ENCODE measurements around the gene UBA1.

UBA1 gene

GRCh38 chrX:47215291-47215900 lies 21.8 kb downstream of the UBA1 start:
- DNase-seq (ENCODE audit: extremely low spot score): no peak
- POLR2A ChIA-PET: no interaction called here
- CTCF ChIA-PET: no interaction called here
- TF ChIP-seq, protein P1, sequence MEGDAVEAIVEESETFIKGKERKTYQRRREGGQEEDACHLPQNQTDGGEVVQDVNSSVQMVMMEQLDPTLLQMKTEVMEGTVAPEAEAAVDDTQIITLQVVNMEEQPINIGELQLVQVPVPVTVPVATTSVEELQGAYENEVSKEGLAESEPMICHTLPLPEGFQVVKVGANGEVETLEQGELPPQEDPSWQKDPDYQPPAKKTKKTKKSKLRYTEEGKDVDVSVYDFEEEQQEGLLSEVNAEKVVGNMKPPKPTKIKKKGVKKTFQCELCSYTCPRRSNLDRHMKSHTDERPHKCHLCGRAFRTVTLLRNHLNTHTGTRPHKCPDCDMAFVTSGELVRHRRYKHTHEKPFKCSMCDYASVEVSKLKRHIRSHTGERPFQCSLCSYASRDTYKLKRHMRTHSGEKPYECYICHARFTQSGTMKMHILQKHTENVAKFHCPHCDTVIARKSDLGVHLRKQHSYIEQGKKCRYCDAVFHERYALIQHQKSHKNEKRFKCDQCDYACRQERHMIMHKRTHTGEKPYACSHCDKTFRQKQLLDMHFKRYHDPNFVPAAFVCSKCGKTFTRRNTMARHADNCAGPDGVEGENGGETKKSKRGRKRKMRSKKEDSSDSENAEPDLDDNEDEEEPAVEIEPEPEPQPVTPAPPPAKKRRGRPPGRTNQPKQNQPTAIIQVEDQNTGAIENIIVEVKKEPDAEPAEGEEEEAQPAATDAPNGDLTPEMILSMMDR (IDR thresholded peaks at IDR 0.05; ENCODE audit: control extremely low read depth, extremely low read depth, low read depth, missing control alignments): no peak

GRCh38 chrX:47216393-47216925 lies 22.8 kb downstream of the UBA1 start:
- CTCF ChIA-PET: no interaction called here
- TF ChIP-seq, protein P1 (IDR thresholded peaks at IDR 0.05; ENCODE audit: control extremely low read depth, extremely low read depth, low read depth, missing control alignments): no peak
- DNase-seq (ENCODE audit: extremely low spot score): no peak
- POLR2A ChIA-PET: no interaction called here

DNA sequence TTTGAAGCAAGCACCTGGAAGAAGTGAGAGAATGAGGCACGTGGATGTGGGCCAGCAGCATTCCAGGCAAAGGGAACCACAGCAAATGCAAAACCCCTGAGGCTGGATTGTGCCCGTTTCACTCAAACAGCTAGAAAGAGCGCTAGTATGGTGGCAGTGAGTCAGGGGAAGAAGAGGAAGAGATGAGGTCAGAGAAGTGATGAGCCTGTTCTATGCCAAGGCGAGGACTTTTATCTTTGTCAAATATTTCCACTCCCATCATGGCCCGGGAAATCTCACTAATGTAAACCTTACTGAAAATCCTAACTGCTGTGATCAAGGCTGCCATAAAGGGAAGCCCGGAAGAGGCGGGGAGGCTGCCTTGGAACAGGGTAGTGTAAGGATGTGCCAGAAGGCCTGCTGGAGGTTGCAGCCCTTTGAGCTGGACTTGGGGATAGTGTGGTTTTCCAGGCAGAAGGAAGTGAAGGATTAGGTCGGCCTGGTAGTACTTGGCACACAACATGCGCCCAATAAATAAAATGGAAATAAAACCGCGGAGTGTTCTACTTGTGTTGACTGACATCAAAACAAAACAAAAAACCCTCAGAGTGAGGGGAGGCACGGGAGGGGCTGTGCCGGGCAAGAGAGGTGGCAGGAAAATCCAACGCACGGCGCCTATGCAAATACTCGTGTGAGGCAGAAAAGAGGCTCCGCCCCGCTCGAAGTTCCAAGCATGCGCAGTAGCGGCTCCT lies 23.7 kb downstream of the UBA1 start:
- TF ChIP-seq, protein P1 (IDR thresholded peaks at IDR 0.05; ENCODE audit: control extremely low read depth, extremely low read depth, low read depth, missing control alignments): no peak
- POLR2A ChIA-PET: interaction anchor here (1.0 to 2.3 kb wide), 4 partner anchors 11 to 27 kb away, joined by 3 to 20 read pairs (median 4); partner anchors contain the start of gene USP11
- DNase-seq (ENCODE audit: extremely low spot score): no peak
- CTCF ChIA-PET: interaction anchor here (1.0 to 1.5 kb wide), 2 partner anchors 20 to 26 kb away, joined by 3 to 5 read pairs; no protein-coding TSS in a partner anchor

- ChIA-PET CTCF (interaction anchor here (0.9 to 1.5 kb wide), 3 partner anchors 21 to 305 kb away, joined by 3 to 5 read pairs (median 3); no protein-coding TSS in a partner anchor), POLR2A (interaction anchor here (0.6 to 2.3 kb wide), 5 partner anchors 12 to 73 kb away, joined by 3 to 20 read pairs (median 3); partner anchors contain the start of genes NDUFB11 and USP11)
- TF ChIP-seq, protein P1 (IDR thresholded peaks at IDR 0.05; ENCODE audit: control extremely low read depth, extremely low read depth, low read depth, missing control alignments): no peak
- peak; percentile 88 for DNase-seq (ENCODE audit: extremely low spot score)
Measured at GRCh38 chrX:47217852-47218279, 24.2 kb downstream of the UBA1 start.

GRCh38 chrX:47218280-47218919 lies 24.8 kb downstream of the UBA1 start, which contains the start of gene CDK16:
CDK16 (plus strand) TSS chrX:47218681; CDS start chrX:47223558, 4,877 bp downstream.
- ChIA-PET CTCF (interaction anchor here (0.9 to 1.5 kb wide), 3 partner anchors 22 to 305 kb away, joined by 3 to 5 read pairs (median 3); no protein-coding TSS in a partner anchor), POLR2A (interaction anchor here (0.6 to 2.3 kb wide), 5 partner anchors 12 to 74 kb away, joined by 3 to 20 read pairs (median 3); partner anchors contain the start of genes NDUFB11 and USP11)
- TF ChIP-seq, protein P1 (IDR thresholded peaks at IDR 0.05; ENCODE audit: control extremely low read depth, extremely low read depth, low read depth, missing control alignments): no peak
- peak; percentile 84 for DNase-seq (ENCODE audit: extremely low spot score)

All from GM10248 (cell line).